Gastroesophageal sphincter (tissue), 3 donors: ENCODE measurements around the gene NEUROG2.

ENCODE experiments used
- EP300 ChIP-seq: sonication (generic); formaldehyde crosslinking; IDR thresholded peaks from one replicate; pipeline ENCODE4 v1.6.1; 2017; ENCODE audit warnings: antibody characterized with exemption, mild to moderate bottlenecking
- POLR2A ChIP-seq, 2 donors: fragments of 450-650 bp; IDR thresholded peaks; one replicate each; pipeline ENCODE4 v1.6.1; 2017; ENCODE audit warnings: antibody characterized with exemption in 2 of 2, mild to moderate bottlenecking in 2 of 2, moderate library complexity in 1 of 2
- POLR2AphosphoS5 ChIP-seq: sonication (generic); formaldehyde crosslinking; IDR thresholded peaks from one replicate; pipeline ENCODE4 v1.6.1; 2017; ENCODE audit warnings: antibody characterized with exemption
- TF ChIP-seq, protein P1 (sequence below), 4 experiments: fragments of 200-600 bp in 2 of 4; fragments of 450-650 bp in 2 of 4; sonication (generic) in 1 of 4; IDR thresholded peaks; one replicate each; pipeline ENCODE4 v1.5.1; 2017 to 2019; ENCODE audit warnings: antibody characterized with exemption in 4 of 4, mild to moderate bottlenecking in 2 of 4, moderate library complexity in 2 of 4

GRCh38 chr4:112516471-112517066 lies 589 bp upstream of the NEUROG2 start:
- TF ChIP-seq, protein P1, sequence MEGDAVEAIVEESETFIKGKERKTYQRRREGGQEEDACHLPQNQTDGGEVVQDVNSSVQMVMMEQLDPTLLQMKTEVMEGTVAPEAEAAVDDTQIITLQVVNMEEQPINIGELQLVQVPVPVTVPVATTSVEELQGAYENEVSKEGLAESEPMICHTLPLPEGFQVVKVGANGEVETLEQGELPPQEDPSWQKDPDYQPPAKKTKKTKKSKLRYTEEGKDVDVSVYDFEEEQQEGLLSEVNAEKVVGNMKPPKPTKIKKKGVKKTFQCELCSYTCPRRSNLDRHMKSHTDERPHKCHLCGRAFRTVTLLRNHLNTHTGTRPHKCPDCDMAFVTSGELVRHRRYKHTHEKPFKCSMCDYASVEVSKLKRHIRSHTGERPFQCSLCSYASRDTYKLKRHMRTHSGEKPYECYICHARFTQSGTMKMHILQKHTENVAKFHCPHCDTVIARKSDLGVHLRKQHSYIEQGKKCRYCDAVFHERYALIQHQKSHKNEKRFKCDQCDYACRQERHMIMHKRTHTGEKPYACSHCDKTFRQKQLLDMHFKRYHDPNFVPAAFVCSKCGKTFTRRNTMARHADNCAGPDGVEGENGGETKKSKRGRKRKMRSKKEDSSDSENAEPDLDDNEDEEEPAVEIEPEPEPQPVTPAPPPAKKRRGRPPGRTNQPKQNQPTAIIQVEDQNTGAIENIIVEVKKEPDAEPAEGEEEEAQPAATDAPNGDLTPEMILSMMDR (IDR thresholded peaks at IDR 0.05) = no peak
- no peak for TF ChIP-seq POLR2A (IDR thresholded peaks at IDR 0.05)
- TF ChIP-seq EP300 = no peak
- TF ChIP-seq POLR2AphosphoS5 = no peak
